WTC11 (cell line): ENCODE measurements around the gene PPP2R5A. TPM values are rescaled to one million over a fixed set of nuclear protein-coding genes. Genes with fewer than 3 reads are reported as not detected.

ENCODE experiments used
- ATAC-seq: fragments of 200-7000 bp; cut with Tn5 transposase; 2 replicates; pipeline ENCODE4 v1.10.0; 2021; ENCODE audit warnings: mild to moderate bottlenecking, moderate library complexity
- CTCF ChIA-PET: fragments of 300-600 bp; sonication (Branson Sonifier 250); formaldehyde crosslinking; loops from one replicate; lab custom pipeline; 2021; ENCODE audit warnings: antibody characterized with exemption; lab: Charles Lee
- POLR2A ChIA-PET: fragments of 350-600 bp; sonication (Branson Sonifier 250); formaldehyde crosslinking; loops from one replicate; lab custom pipeline; 2021; ENCODE audit warnings: antibody characterized with exemption; lab: Charles Lee
- DNase-seq: peaks from one replicate; pipeline ENCODE4 v3.0.0; 2021; ENCODE audit warnings: low spot score
- H3K27ac Mint-ChIP-seq: 2 replicates; pipeline ENCODE4 v1.8.0; 2021; ENCODE audit warnings: mixed read lengths
- H3K27me3 Mint-ChIP-seq: 2 replicates; pipeline ENCODE4 v1.8.0; 2021; ENCODE audit warnings: low read depth, mild to moderate bottlenecking, moderate library complexity, mixed read lengths
- H3K36me3 Mint-ChIP-seq: 2 replicates; pipeline ENCODE4 v1.8.0; 2021; ENCODE audit warnings: mixed read lengths
- H3K4me1 Mint-ChIP-seq: 2 replicates; pipeline ENCODE4 v1.8.0; 2022; ENCODE audit warnings: mixed read lengths
- H3K4me3 Mint-ChIP-seq: 2 replicates; pipeline ENCODE4 v1.8.0; 2021; ENCODE audit warnings: mild to moderate bottlenecking, moderate library complexity, mixed read lengths
- H3K9me3 Mint-ChIP-seq: 2 replicates; pipeline ENCODE4 v1.8.0; 2021; ENCODE audit warnings: mixed read lengths
- AFF4 ChIP-seq: sonication (generic); formaldehyde crosslinking; IDR thresholded peaks from 2 replicates; pipeline ENCODE4 v1.8.1; 2023; ENCODE audit warnings: mild to moderate bottlenecking, missing genetic modification reagents, borderline replicate concordance
- CBFB ChIP-seq: sonication (generic); formaldehyde crosslinking; IDR thresholded peaks from 2 replicates; pipeline ENCODE4 v1.8.1; 2022; ENCODE audit warnings: mild to moderate bottlenecking, low read depth, missing genetic modification reagents
- CREB1 ChIP-seq: sonication (generic); formaldehyde crosslinking; IDR thresholded peaks from 2 replicates; pipeline ENCODE4 v1.8.0; 2023; ENCODE audit warnings: mild to moderate bottlenecking, missing genetic modification reagents
- CREM ChIP-seq: sonication (generic); formaldehyde crosslinking; IDR thresholded peaks from 2 replicates; pipeline ENCODE4 v1.8.1; 2022; ENCODE audit warnings: mild to moderate bottlenecking, missing genetic modification reagents, moderate library complexity
- E2F1 ChIP-seq: sonication (generic); formaldehyde crosslinking; IDR thresholded peaks from 2 replicates; pipeline ENCODE4 v1.8.0; 2022; ENCODE audit warnings: mild to moderate bottlenecking, missing genetic modification reagents
- E2F5 ChIP-seq: sonication (generic); formaldehyde crosslinking; IDR thresholded peaks from 2 replicates; pipeline ENCODE4 v1.8.1; 2022; ENCODE audit warnings: mild to moderate bottlenecking, moderate library complexity, missing genetic modification reagents
- EMX1 ChIP-seq: fragments of 250-450 bp; sonication (Bioruptor Pico); IDR thresholded peaks from 2 replicates; pipeline ENCODE4 v1.8.0; 2021; ENCODE audit warnings: mild to moderate bottlenecking
- ETV6 ChIP-seq: sonication (generic); formaldehyde crosslinking; IDR thresholded peaks from 2 replicates; pipeline ENCODE4 v1.8.1; 2022; ENCODE audit warnings: mild to moderate bottlenecking, missing genetic modification reagents
- GABPB1 ChIP-seq: sonication (generic); formaldehyde crosslinking; IDR thresholded peaks from 2 replicates; pipeline ENCODE4 v1.8.1; 2023; ENCODE audit warnings: mild to moderate bottlenecking, missing genetic modification reagents
- GRHL2 ChIP-seq: fragments of 250-450 bp; sonication (Bioruptor Pico); IDR thresholded peaks from 2 replicates; pipeline ENCODE4 v1.8.0; 2022; ENCODE audit warnings: mild to moderate bottlenecking, moderate library complexity; ENCODE audit not compliant: insufficient replicate concordance, severe bottlenecking
- IRF2 ChIP-seq: sonication (generic); formaldehyde crosslinking; IDR thresholded peaks from 2 replicates; pipeline ENCODE4 v1.8.0; 2022; ENCODE audit warnings: low read depth, missing genetic modification reagents, borderline replicate concordance
- MLX ChIP-seq: sonication (generic); formaldehyde crosslinking; IDR thresholded peaks from 2 replicates; pipeline ENCODE4 v1.8.1; 2023; ENCODE audit warnings: mild to moderate bottlenecking, missing genetic modification reagents, moderate library complexity
- MYBL2 ChIP-seq: sonication (generic); formaldehyde crosslinking; IDR thresholded peaks from 2 replicates; pipeline ENCODE4 v1.8.1; 2023; ENCODE audit warnings: mild to moderate bottlenecking, moderate library complexity, missing genetic modification reagents
- SMAD4 ChIP-seq: sonication (generic); formaldehyde crosslinking; IDR thresholded peaks from 2 replicates; pipeline ENCODE4 v1.8.0; 2022; ENCODE audit warnings: mild to moderate bottlenecking, missing genetic modification reagents
- SP1 ChIP-seq: sonication (generic); formaldehyde crosslinking; conservative IDR thresholded peaks from 2 replicates; pipeline ENCODE4 v1.8.1; 2022; ENCODE audit warnings: missing genetic modification reagents
- TEAD4 ChIP-seq: sonication (generic); formaldehyde crosslinking; IDR thresholded peaks from 2 replicates; pipeline ENCODE4 v1.8.0; 2022; ENCODE audit warnings: mild to moderate bottlenecking, missing genetic modification reagents
- USF2 ChIP-seq: sonication (generic); formaldehyde crosslinking; IDR thresholded peaks from 2 replicates; pipeline ENCODE4 v1.8.1; 2023; ENCODE audit warnings: mild to moderate bottlenecking, missing genetic modification reagents, moderate library complexity
- ZBTB21 ChIP-seq: sonication (generic); formaldehyde crosslinking; IDR thresholded peaks from 2 replicates; pipeline ENCODE4 v1.8.1; 2023; ENCODE audit warnings: mild to moderate bottlenecking, missing genetic modification reagents, borderline replicate concordance
- ZBTB43 ChIP-seq: sonication (generic); formaldehyde crosslinking; IDR thresholded peaks from 2 replicates; pipeline ENCODE4 v1.8.1; 2023; ENCODE audit warnings: mild to moderate bottlenecking, missing genetic modification reagents
- ZMAT4 ChIP-seq: fragments of 250-450 bp; sonication (Bioruptor Pico); IDR thresholded peaks from 2 replicates; pipeline ENCODE4 v1.9.0; 2021; ENCODE audit warnings: mild to moderate bottlenecking
- ZNF138 ChIP-seq: sonication (generic); formaldehyde crosslinking; conservative IDR thresholded peaks from 2 replicates; pipeline ENCODE4 v1.8.1; 2022; ENCODE audit warnings: mild to moderate bottlenecking, moderate library complexity, missing genetic modification reagents
- ZNF263 ChIP-seq: sonication (generic); formaldehyde crosslinking; IDR thresholded peaks from 2 replicates; pipeline ENCODE4 v1.8.1; 2022; ENCODE audit warnings: low read depth, mild to moderate bottlenecking, moderate library complexity, missing genetic modification reagents
- ZNF317 ChIP-seq: sonication (generic); formaldehyde crosslinking; IDR thresholded peaks from 2 replicates; pipeline ENCODE4 v1.8.1; 2023; ENCODE audit warnings: low read depth, mild to moderate bottlenecking, moderate library complexity, missing genetic modification reagents, borderline replicate concordance
- total RNA-seq: library from RNA; stranded (reverse); gene quantifications from 3 replicates; pipeline ENCODE4 v1.2.3, GENCODE V29; 2021

PPP2R5A gene
- total RNA-seq, 1 experiment from 2014 or later: 35.9 TPM

- Mint-ChIP-seq H3K9me3 (peaks cover 8% of the 10 kb centered on the region; the same call in 1 of the 2 replicates), H3K27me3 (no peaks in the 10 kb centered on the region), H3K4me1 (peaks cover 49% of the 10 kb centered on the region), H3K27ac (no peak overlapping the region), H3K36me3 (peaks cover 7% of the 10 kb centered on the region), H3K4me3 (no peak overlapping the region)
- DNase-seq: no peak
- TF ChIP-seq GRHL2 (CRISPR knock-in tag): no peak
- no peak for TF ChIP-seq ETV6 (CRISPR knock-in tag)
- TF ChIP-seq SMAD4 (CRISPR knock-in tag): no peak
- no peak for TF ChIP-seq CREM (CRISPR knock-in tag)
- no peak for TF ChIP-seq USF2 (CRISPR knock-in tag)
- TF ChIP-seq EMX1 (CRISPR knock-in tag): no peak
- no peak for TF ChIP-seq CREB1 (CRISPR knock-in tag)
- TF ChIP-seq ZBTB43 (CRISPR knock-in tag): no peak
- no peak for TF ChIP-seq MYBL2
- TF ChIP-seq GABPB1: no peak
- no peak for TF ChIP-seq ZMAT4 (CRISPR knock-in tag)
- no peak for TF ChIP-seq TEAD4
- TF ChIP-seq SP1 (CRISPR knock-in tag): no peak
- no peak for TF ChIP-seq ZNF138
- no peak for TF ChIP-seq E2F5 (CRISPR knock-in tag)
- TF ChIP-seq AFF4 (CRISPR knock-in tag): no peak
- no peak for TF ChIP-seq ZNF317 (CRISPR knock-in tag)
- no peak for TF ChIP-seq MLX (CRISPR knock-in tag)
- no peak for TF ChIP-seq IRF2 (CRISPR knock-in tag)
- ChIA-PET CTCF (interaction anchor here (0.7 to 1.1 kb wide), 2 partner anchors 243 to 278 kb away, joined by 3 to 5 read pairs; partner anchors contain the start of genes DTL and INTS7), POLR2A (interaction anchor here (1.2 kb wide), 1 partner anchor 29 kb away, joined by 3 read pairs; no protein-coding TSS in a partner anchor)
- ATAC-seq: no peak
These were observed 28.4 kb downstream of the PPP2R5A start for GRCh38 chr1:212313616-212314015.

GRCh38 chr1:212315184-212315583 is 30.0 kb downstream of the PPP2R5A start:
- POLR2A ChIA-PET: no interaction called here
- TF ChIP-seq CBFB (CRISPR knock-in tag): no peak
- no peak for TF ChIP-seq SP1 (CRISPR knock-in tag)
- TF ChIP-seq ZNF263 (CRISPR knock-in tag): no peak
- TF ChIP-seq ZBTB21 (CRISPR knock-in tag): no peak
- no peak for TF ChIP-seq E2F1
- H3K9me3 Mint-ChIP-seq: peaks cover 4% of the 10 kb centered on the region
- CTCF ChIA-PET: no interaction called here
- H3K27me3 Mint-ChIP-seq: no peaks in the 10 kb centered on the region
- DNase-seq (no peak), ATAC-seq (no peak)
- H3K36me3 Mint-ChIP-seq: peaks cover 10% of the 10 kb centered on the region
- no peak overlapping the region for H3K4me3 Mint-ChIP-seq
- peaks cover 36% of the 10 kb centered on the region for H3K4me1 Mint-ChIP-seq
- H3K27ac Mint-ChIP-seq: no peak overlapping the region
